ENCODE data around the gene NSUN6.
"Not testable (repeated sequence)": the region's sequence is repeated elsewhere in the genome, so short reads cannot be mapped to it uniquely, and the experiment has no call there.

Gene NSUN6

GRCh38 chr10:18649364-18649959 is 1.9 kb downstream of the NSUN6 start:
- Mint-ChIP-seq H3K27me3 (no peaks in the 10 kb centered on the region), H3K4me3 (peak overlapping the region; percentile 46 to 54), H3K9me3 (no peaks in the 10 kb centered on the region), H3K4me1 (peaks cover 12 to 27% of the 10 kb centered on the region in 2 donors), H3K36me3 (peaks cover 3% of the 10 kb centered on the region in 2 donors), H3K27ac (peak overlapping the region; percentile 20)
- no peak for ATAC-seq (replicated peaks)
- DNase-seq = no peak

- no peak for ATAC-seq (replicated peaks)
- no peak for DNase-seq
- Mint-ChIP-seq H3K27ac (no peak overlapping the region), H3K4me3 (no peak overlapping the region), H3K36me3 (peaks cover 3 to 12% of the 10 kb centered on the region in 2 donors), H3K4me1 (peaks cover 12 to 36% of the 10 kb centered on the region in 2 donors), H3K27me3 (no peaks in the 10 kb centered on the region), H3K9me3 (no peaks in the 10 kb centered on the region)
Measured at GRCh38 chr10:18647945-18648344, 3.4 kb downstream of the NSUN6 start.

GRCh38 chr10:18647151-18647550 is 4.2 kb downstream of the NSUN6 start:
- peaks cover 10 to 31% of the 10 kb centered on the region in 2 donors for H3K4me1 Mint-ChIP-seq
- ATAC-seq (replicated peaks) = no peak
- H3K27me3 Mint-ChIP-seq = no peaks in the 10 kb centered on the region
- peaks cover 3 to 12% of the 10 kb centered on the region in 2 donors for H3K36me3 Mint-ChIP-seq
- no peak overlapping the region for H3K27ac Mint-ChIP-seq
- no peak for DNase-seq
- no peaks in the 10 kb centered on the region for H3K9me3 Mint-ChIP-seq
- H3K4me3 Mint-ChIP-seq = no peak overlapping the region

- not testable (repeated sequence) for H3K4me3 Mint-ChIP-seq; H3K27ac Mint-ChIP-seq; ATAC-seq (replicated peaks); H3K27me3 Mint-ChIP-seq; H3K4me1 Mint-ChIP-seq; DNase-seq; H3K9me3 Mint-ChIP-seq
- H3K36me3 Mint-ChIP-seq = peaks cover 3 to 28% of the 10 kb centered on the region in 2 donors
Measured at GRCh38 chr10:18639719-18640118, 11.7 kb downstream of the NSUN6 start.

GRCh38 chr10:18637400-18637799 is 14.0 kb downstream of the NSUN6 start:
- H3K4me3 Mint-ChIP-seq; DNase-seq; H3K27me3 Mint-ChIP-seq; ATAC-seq (replicated peaks); H3K4me1 Mint-ChIP-seq; H3K27ac Mint-ChIP-seq; H3K9me3 Mint-ChIP-seq: not testable (repeated sequence)
- peaks cover 8 to 32% of the 10 kb centered on the region in 2 donors for H3K36me3 Mint-ChIP-seq

GRCh38 chr10:18635995-18636394 is 15.4 kb downstream of the NSUN6 start:
- Mint-ChIP-seq H3K4me3 (no peak overlapping the region), H3K36me3 (peaks cover 8 to 33% of the 10 kb centered on the region in 2 donors), H3K4me1 (no peaks in the 10 kb centered on the region), H3K27me3 (no peaks in the 10 kb centered on the region), H3K27ac (no peak overlapping the region), H3K9me3 (no peaks in the 10 kb centered on the region)
- no peak for ATAC-seq (replicated peaks)
- no peak for DNase-seq

GRCh38 chr10:18632500-18632899 is 18.9 kb downstream of the NSUN6 start:
- H3K4me1 Mint-ChIP-seq; ATAC-seq (replicated peaks); H3K4me3 Mint-ChIP-seq; H3K9me3 Mint-ChIP-seq; H3K27ac Mint-ChIP-seq; DNase-seq; H3K27me3 Mint-ChIP-seq: not testable (repeated sequence)
- H3K36me3 Mint-ChIP-seq = peaks cover 10 to 32% of the 10 kb centered on the region in 2 donors

- H3K27me3 Mint-ChIP-seq; H3K9me3 Mint-ChIP-seq; ATAC-seq (replicated peaks); H3K4me1 Mint-ChIP-seq: not testable (repeated sequence)
- Mint-ChIP-seq H3K27ac (peak overlapping the region; percentile 51), H3K36me3 (peaks cover 14 to 24% of the 10 kb centered on the region in 2 donors), H3K4me3 (peak overlapping the region; percentile 84 to 87)
- DNase-seq = peak; percentile 53
Measured at GRCh38 chr10:18627452-18628018, 23.9 kb downstream of the NSUN6 start.

GRCh38 chr10:18625886-18626285 is 25.5 kb downstream of the NSUN6 start:
- H3K9me3 Mint-ChIP-seq = no peaks in the 10 kb centered on the region
- no peaks in the 10 kb centered on the region for H3K27me3 Mint-ChIP-seq
- no peak overlapping the region for H3K4me3 Mint-ChIP-seq
- peaks cover 23 to 35% of the 10 kb centered on the region in 2 donors for H3K36me3 Mint-ChIP-seq
- DNase-seq (no peak), ATAC-seq (replicated peaks) (no peak)
- peaks cover 2 to 5% of the 10 kb centered on the region in 2 donors for H3K4me1 Mint-ChIP-seq
- H3K27ac Mint-ChIP-seq = no peak overlapping the region

- H3K27ac Mint-ChIP-seq; ATAC-seq (replicated peaks); H3K4me1 Mint-ChIP-seq; DNase-seq; H3K27me3 Mint-ChIP-seq; H3K9me3 Mint-ChIP-seq; H3K4me3 Mint-ChIP-seq: not testable (repeated sequence)
- H3K36me3 Mint-ChIP-seq = peaks cover 31 to 46% of the 10 kb centered on the region in 2 donors
Measured at GRCh38 chr10:18623671-18624070, 27.7 kb downstream of the NSUN6 start.

- Mint-ChIP-seq H3K4me3 (no peak overlapping the region), H3K36me3 (peaks cover 31 to 60% of the 10 kb centered on the region in 2 donors), H3K27me3 (no peaks in the 10 kb centered on the region), H3K4me1 (no peaks in the 10 kb centered on the region), H3K27ac (no peak overlapping the region), H3K9me3 (no peaks in the 10 kb centered on the region)
- DNase-seq (no peak), ATAC-seq (replicated peaks) (no peak)
Measured at GRCh38 chr10:18620856-18621255, 30.5 kb downstream of the NSUN6 start.

GRCh38 chr10:18619016-18619415 is 32.4 kb downstream of the NSUN6 start:
- no peak for DNase-seq
- no peaks in the 10 kb centered on the region for H3K9me3 Mint-ChIP-seq
- H3K4me3 Mint-ChIP-seq = no peak overlapping the region
- H3K27ac Mint-ChIP-seq = no peak overlapping the region
- H3K4me1 Mint-ChIP-seq = no peaks in the 10 kb centered on the region
- no peaks in the 10 kb centered on the region for H3K27me3 Mint-ChIP-seq
- H3K36me3 Mint-ChIP-seq = peaks cover 33 to 61% of the 10 kb centered on the region in 2 donors
- ATAC-seq (replicated peaks) = no peak

- Mint-ChIP-seq H3K9me3 (peaks cover 0 to 2% of the 10 kb centered on the region in 2 donors), H3K36me3 (peaks cover 37 to 57% of the 10 kb centered on the region in 2 donors)
Measured at GRCh38 chr10:18616337-18616736, 35.0 kb downstream of the NSUN6 start.

GRCh38 chr10:18615618-18616017 is 35.8 kb downstream of the NSUN6 start:
- Mint-ChIP-seq H3K27me3 (no peaks in the 10 kb centered on the region), H3K4me1 (peaks cover 0 to under 1% of the 10 kb centered on the region in 2 donors), H3K9me3 (peaks cover 0 to 2% of the 10 kb centered on the region in 2 donors), H3K27ac (no peak overlapping the region), H3K4me3 (no peak overlapping the region), H3K36me3 (peaks cover 34 to 56% of the 10 kb centered on the region in 2 donors)
- no peak for DNase-seq
- ATAC-seq (replicated peaks) = no peak

More at GRCh38 chr10:18616337-18616736, 35.0 kb downstream of the NSUN6 start:
- Mint-ChIP-seq H3K4me3 (no peak overlapping the region), H3K27ac (no peak overlapping the region), H3K27me3 (no peaks in the 10 kb centered on the region), H3K4me1 (no peaks in the 10 kb centered on the region)
- DNase-seq (no peak), ATAC-seq (replicated peaks) (no peak)

- DNase-seq = no peak
- peaks cover 35 to 40% of the 10 kb centered on the region in 2 donors for H3K36me3 Mint-ChIP-seq
Measured at GRCh38 chr10:18611168-18611567, 40.2 kb downstream of the NSUN6 start.

More at GRCh38 chr10:18611168-18611567, 40.2 kb downstream of the NSUN6 start:
- Mint-ChIP-seq H3K4me1 (peaks cover 0 to 2% of the 10 kb centered on the region in 2 donors), H3K4me3 (no peak overlapping the region), H3K27ac (no peak overlapping the region), H3K27me3 (no peaks in the 10 kb centered on the region), H3K9me3 (peaks cover 0 to 2% of the 10 kb centered on the region in 2 donors)
- no peak for ATAC-seq (replicated peaks)
